Forelimb muscle (tissue), 1 donor: ENCODE measurements around the gene GALNTL6. TPM values are rescaled to one million over a fixed set of nuclear protein-coding genes. Genes with fewer than 3 reads are reported as not detected.

Source experiments
- DNase-seq: peaks from one replicate; pipeline ENCODE4 v3.0.0-alpha.2; 2013; ENCODE audit warnings: low read depth
- polyA plus RNA-seq: library from polyadenylated mRNA; unstranded; fragments of 120-200 nt; gene quantifications from one replicate; pipeline ENCODE4 v1.2.1, GENCODE V29; 2013; ENCODE audit not compliant: insufficient read length

Gene GALNTL6
- polyA plus RNA-seq, 1 donor = 0.47 TPM

DNA sequence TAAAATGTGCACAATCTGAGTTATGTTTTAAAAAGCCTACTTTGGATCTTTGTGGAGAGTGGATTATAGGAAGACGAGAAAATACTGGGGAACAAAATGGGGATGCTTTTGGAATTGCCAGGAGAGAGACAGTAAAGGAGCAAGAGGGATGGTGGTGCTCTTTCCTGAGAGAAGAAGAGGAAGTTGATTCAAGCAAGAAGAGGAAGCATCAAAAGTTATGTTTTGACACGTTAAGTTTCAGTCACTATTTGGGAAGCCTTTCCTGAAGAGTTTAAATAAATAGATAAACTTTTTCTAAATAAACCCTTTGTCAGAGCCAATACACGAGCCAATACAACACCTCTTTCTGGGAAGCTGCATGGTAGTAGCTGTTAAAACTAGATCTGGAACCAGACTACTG is 394.1 kb downstream of the GALNTL6 start:
- DNase-seq = no peak

- DNase-seq = no peak
Measured at GRCh38 chr4:172207886-172208285, 394.7 kb downstream of the GALNTL6 start.

- DNase-seq = no peak
Measured at GRCh38 chr4:172220679-172221078, 407.5 kb downstream of the GALNTL6 start.

- no peak for DNase-seq
Measured at GRCh38 chr4:172225457-172225856, 412.3 kb downstream of the GALNTL6 start.

- no peak for DNase-seq
Measured at GRCh38 chr4:172232966-172233365, 419.8 kb downstream of the GALNTL6 start.

- no peak for DNase-seq
Measured at GRCh38 chr4:172243551-172243950, 430.3 kb downstream of the GALNTL6 start.

DNA sequence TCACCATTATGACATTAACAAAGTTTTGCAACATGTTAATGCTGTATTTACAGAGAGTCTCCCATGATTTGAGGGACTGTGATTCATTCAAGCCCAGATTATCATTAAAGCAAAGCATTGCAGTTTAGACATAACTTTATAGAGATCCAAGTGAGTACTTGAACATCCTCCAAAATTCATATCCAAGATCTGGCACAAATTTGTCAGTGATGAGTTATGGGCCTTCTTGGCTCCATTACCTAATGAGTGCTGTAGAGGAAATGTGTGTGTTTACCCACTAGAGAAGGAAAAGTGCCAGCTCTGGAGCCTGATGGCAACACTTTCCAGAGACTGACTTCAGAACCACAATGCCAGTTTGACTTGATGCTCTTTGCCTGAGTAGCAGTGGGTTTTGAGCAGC is 432.3 kb downstream of the GALNTL6 start:
- DNase-seq = no peak

DNA sequence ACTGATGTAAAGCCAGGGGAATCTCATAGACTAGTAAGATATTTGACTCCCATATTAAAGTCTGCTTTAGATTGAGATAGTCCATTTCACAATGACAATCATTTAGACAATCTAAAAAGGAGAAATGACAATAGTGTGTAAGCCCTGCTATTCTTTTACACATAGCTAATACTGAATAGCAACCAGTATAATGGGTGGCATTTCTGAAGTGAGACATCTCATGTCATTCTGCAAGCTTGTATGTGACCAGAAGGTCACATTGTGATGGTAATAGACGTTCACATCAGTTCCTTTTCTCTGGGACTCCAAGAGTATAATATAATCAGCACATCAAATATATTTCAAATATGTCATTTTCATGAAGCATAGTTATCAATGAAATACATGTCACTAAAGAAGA is 440.2 kb downstream of the GALNTL6 start:
- DNase-seq = no peak

DNA sequence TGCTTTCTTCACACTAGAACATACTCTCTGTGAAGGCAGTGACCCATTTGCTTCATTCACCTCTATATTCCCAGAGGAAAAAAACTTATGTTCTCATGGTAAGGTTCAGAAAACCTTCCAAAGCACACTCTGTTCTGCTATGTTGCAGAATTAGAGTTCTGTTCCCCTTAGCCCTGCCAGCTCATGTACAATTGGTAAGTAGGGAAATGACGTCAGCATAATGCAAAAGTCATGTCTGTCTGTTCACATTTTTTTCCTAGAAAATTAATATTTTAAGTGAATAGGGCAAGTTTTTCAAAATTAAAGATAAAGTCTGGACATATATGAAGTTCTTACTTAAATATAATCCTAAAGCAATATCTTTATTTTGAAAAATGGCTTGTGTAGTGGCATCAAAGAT is 443.6 kb downstream of the GALNTL6 start:
- DNase-seq = no peak

GRCh38 chr4:172270397-172270796 is 457.2 kb downstream of the GALNTL6 start:
- DNase-seq = no peak

DNA sequence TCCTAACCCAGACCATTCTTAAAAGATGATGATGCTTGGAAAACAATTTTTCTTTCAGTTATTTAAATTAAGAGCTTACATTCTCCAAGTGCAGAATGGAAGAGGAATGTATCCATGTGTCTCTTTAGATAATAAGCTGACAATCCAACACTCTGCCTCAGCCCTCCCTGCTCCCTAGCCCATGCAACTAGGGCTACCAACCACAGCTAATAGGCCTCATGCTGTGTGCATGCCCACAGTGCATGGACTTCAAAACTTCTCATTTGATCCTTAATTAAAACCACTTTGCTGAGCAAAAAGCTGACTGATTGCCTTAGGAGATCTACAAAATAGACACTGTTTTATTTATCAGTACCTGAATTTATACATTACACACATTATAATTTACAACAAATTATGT is 473.9 kb downstream of the GALNTL6 start:
- DNase-seq = no peak

- no peak for DNase-seq
Measured at GRCh38 chr4:172305698-172306097, 492.5 kb downstream of the GALNTL6 start.

DNA sequence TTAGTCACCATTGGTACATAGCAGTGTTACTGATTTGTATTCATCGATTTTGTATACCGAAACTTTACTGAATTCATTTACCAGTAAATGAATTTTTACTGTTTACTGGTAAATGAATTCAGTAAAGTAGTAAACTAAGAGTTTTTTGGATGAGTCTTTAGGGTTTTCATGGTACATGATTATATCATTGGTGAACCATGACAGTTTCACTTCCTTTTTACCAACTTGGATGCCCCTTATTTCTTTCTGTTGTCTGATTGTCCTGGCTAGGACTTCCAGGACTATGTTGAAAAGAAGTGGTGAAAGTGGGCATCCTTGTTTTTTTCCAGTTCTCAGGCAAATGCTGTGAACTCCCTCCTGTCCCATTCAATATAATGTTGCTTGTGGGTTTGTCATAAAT is 494.9 kb downstream of the GALNTL6 start:
- no peak for DNase-seq

DNA sequence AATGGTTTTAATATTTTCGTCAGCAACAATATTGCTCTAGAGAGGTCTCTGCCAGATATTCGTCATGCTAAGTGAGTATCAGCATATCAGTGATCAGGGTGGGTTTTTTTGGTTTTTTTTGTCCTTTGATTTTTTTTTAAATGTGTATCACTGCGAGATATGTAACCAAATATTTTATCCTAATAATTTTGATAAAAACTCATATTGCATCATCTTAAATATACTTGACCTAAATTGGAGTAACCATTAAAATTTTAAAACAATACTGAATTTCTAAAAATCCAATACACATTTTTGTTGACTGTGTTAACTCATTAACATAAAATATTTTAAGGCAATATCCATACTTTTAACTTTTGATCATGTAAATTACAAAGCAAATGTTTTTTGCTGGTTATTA is 498.5 kb downstream of the GALNTL6 start:
- no peak for DNase-seq

DNA sequence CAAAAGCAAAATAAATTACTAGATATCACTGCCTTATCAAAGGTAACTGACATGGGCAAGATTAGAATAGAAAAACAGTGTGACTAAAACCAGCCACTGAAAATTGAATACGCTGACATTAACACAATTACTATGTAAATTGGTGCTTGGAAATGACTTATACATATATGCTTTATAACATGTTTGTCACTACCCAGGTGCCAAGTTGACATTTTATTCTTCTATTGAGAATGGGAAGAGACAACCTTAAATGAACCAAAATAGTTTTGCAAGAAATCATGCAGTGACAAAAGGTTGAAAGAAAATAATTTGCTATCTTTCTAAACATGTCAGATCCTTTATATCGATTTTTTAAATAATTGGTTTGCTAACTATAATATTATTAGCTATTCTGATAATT is 510.1 kb downstream of the GALNTL6 start:
- no peak for DNase-seq

GRCh38 chr4:172344308-172344938 is 531.2 kb downstream of the GALNTL6 start:
- no peak for DNase-seq

- no peak for DNase-seq
Measured at GRCh38 chr4:172348426-172348825, 535.2 kb downstream of the GALNTL6 start.

GRCh38 chr4:172352356-172352755 is 539.2 kb downstream of the GALNTL6 start:
- DNase-seq = no peak

DNA sequence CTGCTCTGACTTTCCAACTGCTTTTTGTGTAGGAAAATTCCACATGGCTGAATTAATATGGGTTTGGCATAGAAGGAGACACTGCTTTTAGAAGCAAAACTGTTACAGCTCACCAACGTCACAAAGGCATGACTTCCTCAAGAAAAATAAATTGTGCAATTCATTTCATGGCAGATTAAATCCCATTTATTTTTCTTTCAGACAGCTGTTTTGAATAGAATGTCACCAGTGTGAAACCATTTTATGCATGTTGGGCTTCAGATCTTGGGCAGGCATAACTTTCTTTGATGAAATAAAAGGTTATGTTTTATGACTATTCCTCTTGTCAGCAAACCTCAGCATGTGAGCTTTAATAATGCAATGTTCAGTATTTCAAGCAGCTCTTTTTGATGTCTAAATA is 542.8 kb downstream of the GALNTL6 start:
- no peak for DNase-seq

DNA sequence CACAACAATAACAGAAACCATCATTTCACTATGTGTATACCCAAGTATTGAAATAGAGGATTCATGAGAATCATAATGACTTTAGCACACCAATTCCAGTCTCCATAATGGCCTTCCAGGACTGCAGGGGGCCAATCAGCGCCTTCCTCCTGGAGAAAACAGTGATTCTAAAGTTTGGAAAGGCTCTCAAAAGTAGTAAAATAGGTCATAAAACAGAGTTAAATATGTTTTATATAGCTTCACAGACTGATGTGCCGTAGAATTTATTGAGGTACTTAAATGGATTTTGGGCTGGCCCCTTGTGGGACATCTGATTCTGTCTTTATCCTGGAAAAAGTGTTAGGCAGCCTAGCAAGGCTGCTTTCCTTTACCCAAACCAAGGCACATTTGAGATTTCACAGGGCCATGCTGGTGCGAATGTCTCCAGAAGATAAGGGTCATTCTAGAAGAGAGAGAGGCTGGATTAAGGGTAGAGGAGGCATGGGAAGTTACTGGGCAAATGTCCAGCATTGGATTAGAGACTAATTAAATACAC is 543.9 kb downstream of the GALNTL6 start:
- DNase-seq = no peak

DNA sequence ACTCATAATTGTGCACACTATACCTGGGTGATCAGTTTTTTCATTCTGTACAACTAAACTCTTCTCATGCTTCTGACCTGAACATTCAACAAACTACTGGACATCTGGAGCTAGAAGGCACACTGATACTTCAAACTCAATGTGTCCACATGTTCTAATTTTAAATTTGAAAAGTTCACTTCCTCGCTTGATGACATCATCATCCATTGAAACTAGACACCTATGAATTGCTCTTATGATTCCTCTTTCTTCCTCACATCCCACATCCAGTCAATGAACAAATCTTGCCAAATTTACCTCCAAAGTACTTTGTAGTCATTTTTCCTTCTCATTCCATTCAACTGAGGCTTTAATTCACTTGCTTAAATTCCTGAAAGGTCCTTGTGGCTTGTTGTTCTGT is 549.4 kb downstream of the GALNTL6 start:
- no peak for DNase-seq

- DNase-seq = no peak
Measured at GRCh38 chr4:172369471-172369959, 556.3 kb downstream of the GALNTL6 start.

- no peak for DNase-seq
Measured at GRCh38 chr4:172377486-172378140, 564.4 kb downstream of the GALNTL6 start.
